DMS53 (cell line): ENCODE data around the gene LPCAT2.

ENCODE experiments used
- DNase-seq: peaks from one replicate; lab custom pipeline; 2025; lab: John Stamatoyannopoulos, UW

Gene LPCAT2

GRCh38 chr16:55481023-55481422, 27.8 kb upstream of the LPCAT2 start:
- DNase-seq, result no peak

- no peak for DNase-seq
Measured at GRCh38 chr16:55482056-55482455, 26.8 kb upstream of the LPCAT2 start.

DNA sequence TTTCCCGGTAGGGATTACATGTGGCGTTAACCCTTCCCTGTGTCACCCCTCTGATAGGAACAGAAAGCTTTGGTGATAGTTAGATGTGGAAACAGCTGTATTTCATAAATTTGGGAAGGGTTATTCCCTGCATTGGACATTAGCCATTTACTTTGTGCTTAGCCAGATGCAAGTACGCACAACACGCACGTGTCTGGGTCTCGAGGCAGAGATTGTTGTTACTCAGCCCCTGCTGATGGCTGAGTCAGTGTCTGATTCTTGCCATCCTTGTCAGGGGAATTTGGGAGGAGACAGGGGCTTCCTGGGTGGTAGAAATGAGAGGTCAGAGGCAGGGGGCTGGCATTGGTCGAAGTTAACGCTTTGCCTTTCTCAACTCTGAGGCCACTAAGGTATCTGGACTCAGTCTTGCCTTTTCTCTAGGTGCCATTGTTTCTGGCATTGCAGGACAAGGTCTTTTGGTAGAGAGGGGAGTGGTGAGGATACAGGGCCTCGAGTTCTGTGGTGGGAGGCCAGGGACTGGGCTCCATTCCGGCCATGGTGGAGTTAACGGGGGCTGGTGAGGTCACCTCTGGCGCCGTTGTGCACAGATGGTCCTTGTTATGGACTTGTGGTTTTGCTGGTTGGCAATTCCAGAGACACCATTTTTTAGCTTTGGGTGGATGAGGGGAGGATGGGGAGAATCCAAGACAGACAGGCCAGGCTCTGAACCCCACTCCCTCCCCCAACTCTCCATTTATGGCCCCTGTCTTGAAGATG, 21.6 kb upstream of the LPCAT2 start:
- DNase-seq, result no peak

GRCh38 chr16:55488306-55488705, 20.6 kb upstream of the LPCAT2 start:
- no peak for DNase-seq

- no peak for DNase-seq
Measured at GRCh38 chr16:55489119-55489955, 19.5 kb upstream of the LPCAT2 start.

GRCh38 chr16:55489956-55490265, 19.0 kb upstream of the LPCAT2 start:
- no peak for DNase-seq

GRCh38 chr16:55490301-55490700, 18.6 kb upstream of the LPCAT2 start:
- no peak for DNase-seq

DNA sequence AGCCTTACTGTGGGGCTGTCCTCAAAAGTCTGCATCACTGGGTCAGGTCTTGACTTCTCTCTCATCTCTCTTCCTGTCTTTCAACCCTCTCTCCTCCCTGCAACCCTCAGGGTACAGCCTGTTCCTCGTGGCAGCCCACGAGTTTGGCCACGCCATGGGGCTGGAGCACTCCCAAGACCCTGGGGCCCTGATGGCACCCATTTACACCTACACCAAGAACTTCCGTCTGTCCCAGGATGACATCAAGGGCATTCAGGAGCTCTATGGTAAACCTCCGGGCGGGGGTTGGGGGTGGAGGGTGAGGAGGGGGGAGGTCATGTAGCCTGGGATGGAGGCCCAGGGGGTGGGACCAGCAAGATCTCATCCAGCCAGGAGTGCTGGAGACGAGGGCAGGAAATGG, 17.2 kb upstream of the LPCAT2 start:
- no peak for DNase-seq

DNA sequence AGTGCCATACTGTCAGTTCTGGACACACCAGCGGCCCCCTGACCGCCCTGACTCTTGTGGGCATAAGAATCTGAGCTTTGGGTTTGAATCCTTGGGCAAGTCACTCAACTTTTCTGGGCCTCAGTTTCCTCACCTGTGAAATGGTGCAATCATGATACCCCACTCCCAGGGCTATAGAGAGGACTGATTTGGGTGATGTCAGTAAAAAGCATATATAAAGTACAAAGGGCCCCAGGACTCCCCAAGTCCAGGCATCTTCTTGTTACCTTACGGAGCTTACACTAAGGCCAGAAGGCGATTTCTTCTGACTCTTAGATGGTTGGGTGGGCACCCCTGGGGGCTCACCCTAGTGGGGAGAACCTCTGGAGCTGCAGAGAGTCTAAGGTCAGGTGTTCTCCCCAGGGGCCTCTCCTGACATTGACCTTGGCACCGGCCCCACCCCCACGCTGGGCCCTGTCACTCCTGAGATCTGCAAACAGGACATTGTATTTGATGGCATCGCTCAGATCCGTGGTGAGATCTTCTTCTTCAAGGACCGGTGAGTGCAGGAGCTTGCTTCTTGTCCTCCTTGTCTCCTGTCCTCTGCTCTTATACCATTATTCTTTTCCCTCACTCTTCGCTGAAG, 16.0 kb upstream of the LPCAT2 start:
- DNase-seq, result no peak

GRCh38 chr16:55494994-55495421, 13.9 kb upstream of the LPCAT2 start:
- peak; percentile 4 for DNase-seq

DNA sequence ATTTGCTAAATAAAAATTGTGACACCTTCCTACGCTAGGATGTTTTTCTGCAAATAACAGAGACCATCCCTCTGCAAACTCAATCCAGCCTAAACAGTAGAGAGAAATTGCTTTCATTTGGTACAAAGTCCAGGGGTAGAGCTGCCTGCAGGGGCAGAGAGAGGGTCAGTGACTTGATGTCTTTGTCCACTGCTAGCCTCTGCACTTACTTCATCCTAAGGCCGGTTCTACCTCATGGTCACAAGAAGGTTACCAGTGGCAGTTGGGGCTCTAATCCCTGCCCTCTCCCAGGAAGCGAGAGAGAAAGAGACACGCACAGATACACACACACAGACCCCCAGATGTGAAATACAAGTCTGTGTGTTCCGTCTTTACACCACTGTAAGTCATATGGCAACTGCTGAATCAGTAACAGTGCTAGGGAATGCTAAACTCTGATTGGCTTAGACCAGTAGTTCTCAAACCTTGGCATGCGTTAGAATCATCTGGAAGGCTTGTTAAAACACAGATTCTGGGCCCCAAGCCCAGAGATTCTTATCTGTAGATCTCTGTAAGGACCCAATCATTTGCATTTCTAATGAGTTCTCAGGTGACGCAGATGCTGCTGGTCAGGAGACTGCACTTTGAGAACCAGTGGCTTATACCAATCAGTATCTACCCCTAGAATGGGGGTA, 13.1 kb upstream of the LPCAT2 start:
- DNase-seq, result no peak

- DNase-seq, result no peak
Measured at GRCh38 chr16:55496509-55497145, 12.2 kb upstream of the LPCAT2 start.

DNA sequence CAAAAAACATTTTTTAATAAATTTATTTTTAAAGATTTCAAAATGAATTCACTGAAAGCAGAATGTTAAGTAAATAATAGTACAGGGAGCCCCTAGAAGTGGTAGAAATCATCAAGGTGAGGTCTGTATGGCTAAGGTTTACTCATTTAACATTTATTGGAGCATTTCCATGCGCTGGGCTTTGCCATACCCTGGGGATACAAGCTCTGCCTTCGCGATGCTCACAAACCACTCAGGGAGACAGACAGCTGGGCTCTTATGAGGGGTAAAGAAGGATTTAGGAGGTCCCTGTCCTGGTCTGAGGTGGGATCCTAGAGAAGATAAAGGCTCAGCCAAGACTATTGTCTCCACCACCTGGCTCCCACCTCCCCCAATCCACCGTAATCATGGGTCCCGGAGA, 11.3 kb upstream of the LPCAT2 start:
- DNase-seq, result no peak

DNA sequence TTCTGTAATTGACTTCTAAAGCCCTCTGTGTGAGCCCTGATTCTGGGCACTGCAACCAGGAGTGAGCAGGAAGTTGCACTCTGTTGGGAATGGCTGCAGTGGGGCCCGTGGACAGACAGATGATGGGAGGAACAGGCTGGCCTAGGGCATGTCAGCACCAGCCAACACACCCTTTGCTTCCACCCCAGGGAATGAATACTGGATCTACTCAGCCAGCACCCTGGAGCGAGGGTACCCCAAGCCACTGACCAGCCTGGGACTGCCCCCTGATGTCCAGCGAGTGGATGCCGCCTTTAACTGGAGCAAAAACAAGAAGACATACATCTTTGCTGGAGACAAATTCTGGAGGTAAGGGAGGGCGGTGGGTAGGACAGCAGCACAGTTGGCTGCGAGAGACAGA, 10.8 kb upstream of the LPCAT2 start:
- no peak for DNase-seq

- no peak for DNase-seq
Measured at GRCh38 chr16:55499281-55499680, 9.6 kb upstream of the LPCAT2 start.

DNA sequence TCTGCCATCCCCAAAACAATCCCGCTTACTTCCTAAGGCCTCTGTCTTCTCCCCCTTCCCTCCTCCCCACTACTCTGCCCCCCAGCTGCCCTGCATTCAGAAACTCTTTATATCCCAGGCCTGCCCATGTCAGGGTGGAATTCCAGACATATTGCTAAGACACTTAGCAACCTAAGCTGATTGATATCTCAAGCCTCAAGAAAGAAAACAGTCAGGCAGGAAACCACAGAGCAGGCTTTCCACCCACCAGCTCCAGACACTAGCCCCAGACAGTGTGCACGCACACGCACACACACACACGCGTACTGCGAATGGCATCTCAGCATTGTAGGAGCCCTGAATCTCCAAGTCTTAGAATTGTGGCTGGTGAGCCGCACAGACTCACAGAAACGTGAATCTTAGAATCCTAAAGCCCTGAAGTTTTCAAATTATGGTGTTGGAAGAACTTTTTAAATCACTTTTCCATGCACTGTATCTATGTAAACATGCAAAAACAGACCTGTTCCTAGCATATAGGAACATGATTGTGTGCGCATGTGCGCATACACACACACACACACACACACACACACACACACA, 8.8 kb upstream of the LPCAT2 start:
- DNase-seq, result no peak

DNA sequence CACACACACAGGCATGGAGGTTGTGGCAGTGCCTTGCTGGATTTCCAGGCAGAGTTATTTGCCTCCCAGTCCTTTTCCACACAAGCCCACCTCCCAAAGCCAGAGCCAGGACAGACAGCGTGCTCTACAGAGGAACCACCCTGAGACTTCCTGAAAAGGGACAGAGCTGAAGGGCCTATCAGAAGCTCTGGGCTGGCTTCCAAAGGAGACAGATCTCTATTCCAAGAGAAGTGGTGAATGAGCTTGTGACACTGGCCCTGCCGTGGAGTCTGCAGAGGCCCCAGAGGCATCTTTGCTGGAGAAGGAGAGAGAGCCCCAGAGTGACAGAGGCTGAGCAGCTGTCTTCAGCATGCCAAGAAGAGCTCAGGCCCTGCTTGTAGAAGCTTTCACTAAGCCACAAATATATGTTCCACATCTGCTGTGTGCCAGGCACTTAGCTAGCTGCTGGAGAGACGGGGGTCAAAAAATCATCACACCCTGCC, 8.3 kb upstream of the LPCAT2 start:
- DNase-seq, result no peak

- no peak for DNase-seq
Measured at GRCh38 chr16:55501549-55502322, 7.1 kb upstream of the LPCAT2 start.

DNA sequence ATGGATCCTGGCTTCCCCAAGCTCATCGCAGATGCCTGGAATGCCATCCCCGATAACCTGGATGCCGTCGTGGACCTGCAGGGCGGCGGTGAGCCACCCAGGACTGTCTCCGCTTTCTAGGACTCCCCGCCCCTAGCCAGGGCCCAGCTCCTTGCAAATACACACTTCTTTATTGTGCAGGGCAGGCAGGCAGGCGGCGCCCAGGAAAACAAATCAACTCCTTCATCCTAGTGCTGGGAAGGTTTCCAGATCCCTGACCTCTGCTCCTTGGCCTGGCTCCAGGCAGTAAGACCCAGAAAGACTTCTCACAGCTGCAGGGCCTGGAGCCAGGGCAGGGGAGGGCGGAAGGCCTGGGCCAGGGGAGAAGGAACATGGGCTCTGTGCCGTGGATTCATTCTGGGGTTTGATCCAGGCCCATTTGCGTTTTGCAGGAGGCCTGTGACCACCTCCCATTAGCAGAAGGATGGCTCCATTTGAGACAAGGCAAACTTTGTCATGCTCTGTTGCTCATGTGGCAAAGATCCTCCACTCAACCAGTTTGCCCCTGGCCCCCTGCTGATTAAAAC, 6.0 kb upstream of the LPCAT2 start:
- no peak for DNase-seq
